Neural progenitor cell (in vitro differentiated cells): Measurements from ENCODE around the gene NR0B1. TPM values are rescaled to one million over a fixed set of nuclear protein-coding genes. Genes with fewer than 3 reads are reported as not detected.

ENCODE experiments used
- DNase-seq: peaks from one replicate; pipeline ENCODE4 v3.0.0-alpha.2; 2016; ENCODE audit warnings: low spot score
- H2AFZ ChIP-seq: fragments of 200-600 bp; sonication (generic); replicated peaks from 2 replicates; pipeline ENCODE4 v1.6.1; 2016; ENCODE audit warnings: antibody characterized with exemption
- H3F3A ChIP-seq: fragments of 200-600 bp; sonication (generic); 2 replicates; pipeline ENCODE4 v1.6.1; 2016; ENCODE audit warnings: antibody characterized with exemption, low read depth
- H3K27ac ChIP-seq: fragments of 200-600 bp; sonication (generic); 2 replicates; pipeline ENCODE4 v1.5.1; 2016; ENCODE audit warnings: mild to moderate bottlenecking
- H3K27me3 ChIP-seq: fragments of 200-600 bp; sonication (generic); 2 replicates; pipeline ENCODE4 v1.6.1; 2016; ENCODE audit warnings: mild to moderate bottlenecking, moderate library complexity
- H3K36me3 ChIP-seq: fragments of 200-600 bp; sonication (generic); 2 replicates; pipeline ENCODE4 v1.5.1; 2016
- H3K4me1 ChIP-seq: fragments of 200-600 bp; sonication (generic); 2 replicates; pipeline ENCODE4 v1.6.1; 2016; ENCODE audit warnings: mixed run types
- H3K4me2 ChIP-seq: fragments of 200-600 bp; sonication (generic); 2 replicates; pipeline ENCODE4 v1.6.1; 2016
- H3K4me3 ChIP-seq: fragments of 200-600 bp; sonication (generic); 2 replicates; pipeline ENCODE4 v1.5.1; 2016
- H3K79me2 ChIP-seq: fragments of 200-600 bp; sonication (generic); 2 replicates; pipeline ENCODE4 v1.6.1; 2016; ENCODE audit warnings: low read depth
- H3K9ac ChIP-seq: fragments of 200-600 bp; sonication (generic); 2 replicates; pipeline ENCODE4 v1.6.1; 2016
- H3K9me3 ChIP-seq: fragments of 200-600 bp; sonication (generic); 2 replicates; pipeline ENCODE4 v1.5.1; 2016; ENCODE audit warnings: low read depth
- H4K20me1 ChIP-seq: fragments of 200-600 bp; sonication (generic); 2 replicates; pipeline ENCODE4 v1.6.1; 2016; ENCODE audit warnings: low read depth
- H3K27ac Mint-ChIP-seq: 3 replicates; pipeline ENCODE4 v1.8.0; 2021; ENCODE audit warnings: mixed read lengths
- H3K27me3 Mint-ChIP-seq: 2 replicates; pipeline ENCODE4 v1.8.0; 2022; ENCODE audit warnings: low read depth, mild to moderate bottlenecking, inconsistent platforms, moderate library complexity, mixed read lengths; ENCODE audit not compliant: insufficient read depth
- H3K36me3 Mint-ChIP-seq: 3 replicates; pipeline ENCODE4 v1.8.0; 2021; ENCODE audit warnings: mixed read lengths
- H3K4me1 Mint-ChIP-seq: 3 replicates; pipeline ENCODE4 v1.8.0; 2021; ENCODE audit warnings: mixed read lengths
- H3K4me3 Mint-ChIP-seq: 3 replicates; pipeline ENCODE4 v1.8.0; 2021; ENCODE audit warnings: mild to moderate bottlenecking, moderate library complexity, mixed read lengths
- H3K9me3 Mint-ChIP-seq: 3 replicates; pipeline ENCODE4 v1.8.0; 2020; ENCODE audit warnings: mixed read lengths
- CTCF ChIP-seq: fragments of 200-600 bp; sonication (generic); IDR thresholded peaks from 2 replicates; pipeline ENCODE4 v1.5.1; 2017; ENCODE audit warnings: antibody characterized with exemption, mild to moderate bottlenecking
- EZH2 ChIP-seq: fragments of 200-600 bp; sonication (generic); IDR thresholded peaks from 2 replicates; pipeline ENCODE4 v1.6.1; 2017; ENCODE audit warnings: antibody characterized with exemption, mild to moderate bottlenecking, moderate library complexity
- EZH2phosphoT487 ChIP-seq: fragments of 200-600 bp; sonication (generic); IDR thresholded peaks from 2 replicates; pipeline ENCODE4 v1.6.1; 2017; ENCODE audit warnings: antibody characterized with exemption
- total RNA-seq: library from RNA; depleted of rRNA; stranded (reverse); fragments of >200 nt; gene quantifications from 2 replicates; pipeline ENCODE4 v1.2.3, GENCODE V29; 2015; ENCODE audit warnings: low replicate concordance

Gene NR0B1
- not detected in 2 replicates for total RNA-seq

- no peak within 1 kb of the TSS for H3K9ac ChIP-seq
- H3K27me3 Mint-ChIP-seq, result peaks cover 15% of the 10 kb centered on the region
Measured at GRCh38 chrX:30309139-30309571, at the start of gene NR0B1. Gene NR0B1, minus strand, starts transcription at chrX:30309390. Its CDS starts 27 bp downstream, at chrX:30309363.

GRCh38 chrX:30349946-30350345 lies 40.8 kb upstream of the NR0B1 start:
- Histone ChIP-seq H3K9ac (no peak overlapping the region), H3K4me2 (no peak overlapping the region), H3F3A (no peaks in the 10 kb centered on the region), H3K27ac (no peak overlapping the region), H3K27me3 (no peaks in the 10 kb centered on the region), H3K36me3 (no peaks in the 10 kb centered on the region), H4K20me1 (no peaks in the 10 kb centered on the region), H2AFZ (no peak overlapping the region), H3K9me3 (peaks cover 8% of the 10 kb centered on the region), H3K4me3 (no peak overlapping the region), H3K4me1 (no peaks in the 10 kb centered on the region), H3K79me2 (no peaks in the 10 kb centered on the region)
- Mint-ChIP-seq H3K9me3 (peaks cover 13% of the 10 kb centered on the region), H3K4me1 (no peaks in the 10 kb centered on the region), H3K27ac (no peak overlapping the region), H3K27me3 (no peaks in the 10 kb centered on the region), H3K4me3 (no peak overlapping the region), H3K36me3 (no peaks in the 10 kb centered on the region)
- TF ChIP-seq EZH2 (no peak), CTCF (no peak), EZH2phosphoT487 (no peak)
- DNase-seq, result no peak

More at GRCh38 chrX:30309139-30309571, at the start of gene NR0B1:
- H3K4me3 ChIP-seq, result peak within 1 kb of the TSS; percentile 51
- Mint-ChIP-seq H3K4me3 (peak within 1 kb of the TSS; percentile 77), H3K36me3 (no peaks in the 10 kb centered on the region), H3K4me1 (peaks cover 2% of the 10 kb centered on the region), H3K27ac (no peak within 1 kb of the TSS), H3K9me3 (peaks cover 5% of the 10 kb centered on the region)
- H3K79me2 ChIP-seq, result no peaks in the 10 kb centered on the region
- no peak within 1 kb of the TSS for H3K27ac ChIP-seq
- no peaks in the 10 kb centered on the region for H3F3A ChIP-seq
- DNase-seq, result peak; percentile 48
- TF ChIP-seq CTCF (no peak), EZH2phosphoT487 (peak; percentile 76), EZH2 (peak; percentile 84)
- peaks cover 52% of the 10 kb centered on the region for H3K27me3 ChIP-seq
- peak within 1 kb of the TSS; percentile 81 for H3K4me2 ChIP-seq
- H3K36me3 ChIP-seq, result no peaks in the 10 kb centered on the region
- H3K4me1 ChIP-seq, result no peaks in the 10 kb centered on the region
- H3K9me3 ChIP-seq, result no peaks in the 10 kb centered on the region
- H4K20me1 ChIP-seq, result no peaks in the 10 kb centered on the region
- H2AFZ ChIP-seq, result peak within 1 kb of the TSS; percentile 42

GRCh38 chrX:30343206-30343605 lies 34.0 kb upstream of the NR0B1 start:
- Mint-ChIP-seq H3K27me3 (no peaks in the 10 kb centered on the region), H3K4me3 (no peak overlapping the region), H3K4me1 (no peaks in the 10 kb centered on the region), H3K9me3 (peaks cover 2% of the 10 kb centered on the region), H3K36me3 (no peaks in the 10 kb centered on the region), H3K27ac (no peak overlapping the region)
- Histone ChIP-seq H3K36me3 (no peaks in the 10 kb centered on the region), H3K27ac (no peak overlapping the region), H2AFZ (no peak overlapping the region), H3K4me2 (no peak overlapping the region), H3K79me2 (no peaks in the 10 kb centered on the region), H3F3A (no peaks in the 10 kb centered on the region), H3K9me3 (peaks cover under 1% of the 10 kb centered on the region), H3K9ac (no peak overlapping the region), H3K4me1 (no peaks in the 10 kb centered on the region), H3K27me3 (no peaks in the 10 kb centered on the region), H3K4me3 (no peak overlapping the region), H4K20me1 (no peaks in the 10 kb centered on the region)
- peak; percentile 16 for TF ChIP-seq CTCF
- no peak for TF ChIP-seq EZH2phosphoT487
- DNase-seq, result no peak
